Dedifferentiated amniotic fluid mesenchymal stem cell (primary cell): ENCODE measurements around the gene SLC35G6.
"Not testable (repeated sequence)": the region's sequence is repeated elsewhere in the genome, so short reads cannot be mapped to it uniquely, and the experiment has no call there.

ENCODE experiments used
- DNase-seq: peaks from one replicate; pipeline ENCODE4 v3.0.0-alpha.2; 2016; ENCODE audit errors: extremely low spot score

SLC35G6 gene

GRCh38 chr17:7460850-7461660, 20.2 kb upstream of the SLC35G6 start:
- no peak for DNase-seq

DNA sequence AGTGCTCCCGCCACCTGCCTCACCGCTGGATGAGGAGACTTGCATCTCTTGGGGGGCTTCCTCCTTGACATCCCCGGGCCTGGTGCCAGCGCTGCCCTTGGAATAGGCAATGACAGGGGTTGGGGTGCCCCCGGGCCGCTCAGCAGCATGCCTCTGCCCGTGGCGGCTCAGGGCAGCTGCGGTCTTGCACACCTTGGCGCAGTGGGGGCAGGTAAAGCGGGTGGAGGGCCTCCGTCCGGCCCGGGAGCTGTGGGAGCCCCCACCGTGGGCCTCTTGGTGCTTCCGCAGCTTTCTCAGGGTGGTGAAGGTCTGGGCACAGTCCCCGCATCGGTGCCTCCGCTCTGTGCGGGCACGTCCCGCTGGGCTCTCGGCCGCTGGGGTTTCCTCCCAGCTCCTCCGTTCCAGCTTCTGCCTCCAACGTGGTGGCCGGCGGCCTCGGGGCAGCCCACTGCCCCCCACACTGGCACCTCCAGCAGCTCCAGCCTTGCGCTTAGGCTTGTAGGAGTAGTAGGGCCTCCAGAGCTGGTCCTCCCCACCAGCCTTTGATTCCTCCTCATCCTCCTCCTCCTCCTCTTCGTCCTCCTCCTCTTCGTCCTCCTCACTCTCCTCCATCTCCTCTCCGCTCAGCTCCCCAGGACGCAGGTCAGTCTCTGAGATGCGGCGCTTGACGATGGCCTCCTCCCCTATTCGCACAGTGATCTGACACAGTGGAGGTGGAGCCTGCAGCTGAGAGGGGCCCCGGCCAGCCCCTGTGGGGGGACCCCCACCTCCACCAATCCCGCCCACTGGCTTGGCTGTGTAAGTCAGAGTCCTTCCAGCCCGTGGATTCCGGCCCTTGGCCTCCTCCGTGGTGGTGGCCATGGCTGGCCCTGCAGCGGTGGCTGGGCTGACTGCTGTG, 18.5 kb upstream of the SLC35G6 start:
- DNase-seq: no peak

- DNase-seq: no peak
Observed at GRCh38 chr17:7463372-7463846, 17.8 kb upstream of the SLC35G6 start.

DNA sequence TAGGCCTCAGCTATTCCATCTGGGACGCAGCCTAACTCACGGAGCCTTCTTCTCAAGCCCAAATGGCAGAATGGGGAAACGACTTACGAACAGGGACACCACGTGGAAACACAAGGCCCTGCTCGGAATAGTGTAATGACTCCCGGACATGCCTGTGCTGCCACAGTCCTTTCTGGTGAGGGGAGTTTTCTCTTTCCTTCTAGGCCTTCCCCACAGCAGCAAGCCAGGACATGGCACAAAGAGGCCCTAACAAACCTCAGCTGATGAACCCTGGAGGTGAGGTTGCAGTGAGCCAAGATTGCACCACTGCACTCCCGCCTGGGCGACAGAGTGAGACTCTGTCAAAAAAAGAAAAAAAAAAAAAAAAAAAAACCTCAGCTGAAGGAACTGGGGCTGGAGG, 17.2 kb upstream of the SLC35G6 start:
- DNase-seq: no peak

DNA sequence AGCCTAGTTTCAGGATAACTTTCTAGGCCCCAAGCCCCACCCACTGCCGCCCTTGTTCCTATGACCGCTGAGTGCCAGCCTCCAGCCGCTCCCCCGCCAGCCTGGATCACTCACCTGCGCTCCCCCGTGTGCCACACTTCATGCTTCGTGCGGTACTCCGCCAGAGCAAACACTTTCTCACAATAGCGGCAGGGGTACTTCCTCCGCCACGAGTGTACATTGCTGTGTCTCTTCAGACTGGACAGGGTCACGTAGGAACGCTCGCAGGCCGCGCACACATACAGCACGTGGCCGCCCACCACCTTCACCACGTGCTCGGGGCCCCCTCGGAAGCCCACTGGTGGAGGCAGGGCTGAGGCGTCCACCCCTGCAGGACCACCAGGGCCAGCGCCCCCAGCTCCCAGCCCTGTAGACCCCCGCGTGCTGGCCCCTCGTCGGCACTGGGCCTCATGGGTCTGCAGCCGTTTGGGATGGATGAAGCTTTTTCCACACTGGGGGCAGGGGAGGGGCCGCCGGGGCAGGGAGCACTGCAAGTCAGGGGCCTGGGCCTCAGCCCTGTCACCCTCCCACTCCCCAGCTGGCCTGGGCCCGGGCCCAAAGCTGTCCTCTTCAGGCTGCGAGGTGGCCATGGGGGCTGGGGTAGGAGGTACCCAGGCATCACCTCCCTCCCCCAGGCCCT, 15.5 kb upstream of the SLC35G6 start:
- DNase-seq: no peak

- no peak for DNase-seq
Observed at GRCh38 chr17:7466318-7466638, 15.0 kb upstream of the SLC35G6 start.

DNA sequence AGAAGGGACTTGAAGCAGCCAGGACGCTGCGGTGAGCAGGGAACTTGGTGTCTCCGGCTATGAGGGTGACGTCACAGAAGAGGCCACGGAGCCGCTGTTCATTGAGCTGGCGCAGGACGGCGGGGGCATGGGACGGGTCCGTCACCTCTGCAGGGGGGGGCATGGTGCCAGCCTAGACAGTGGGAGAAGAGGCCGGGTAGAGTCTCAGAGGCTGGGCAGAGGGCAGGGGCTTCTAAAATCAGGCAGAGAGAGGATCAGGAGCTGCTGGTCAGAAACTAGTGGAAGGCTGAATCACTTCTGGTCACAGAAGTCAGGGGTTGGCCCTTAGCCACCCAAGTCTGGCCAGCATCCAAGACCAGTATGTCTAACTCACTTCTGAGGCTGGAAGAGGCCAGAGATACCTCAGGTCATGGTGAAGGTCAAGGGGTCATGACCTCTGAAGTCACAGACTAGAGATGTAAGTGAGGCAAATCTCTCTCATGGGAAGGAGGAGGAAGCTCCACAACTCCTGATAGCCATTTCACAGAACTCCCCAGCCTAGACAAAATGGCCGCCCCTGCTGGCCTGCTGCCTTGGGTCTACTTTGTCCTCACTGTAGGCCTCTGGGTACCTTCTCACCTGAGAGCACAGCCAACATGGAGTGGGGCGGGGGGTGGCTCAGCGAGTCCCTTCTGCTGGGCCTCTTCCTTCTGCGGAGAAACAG, 14.5 kb upstream of the SLC35G6 start:
- no peak for DNase-seq

DNA sequence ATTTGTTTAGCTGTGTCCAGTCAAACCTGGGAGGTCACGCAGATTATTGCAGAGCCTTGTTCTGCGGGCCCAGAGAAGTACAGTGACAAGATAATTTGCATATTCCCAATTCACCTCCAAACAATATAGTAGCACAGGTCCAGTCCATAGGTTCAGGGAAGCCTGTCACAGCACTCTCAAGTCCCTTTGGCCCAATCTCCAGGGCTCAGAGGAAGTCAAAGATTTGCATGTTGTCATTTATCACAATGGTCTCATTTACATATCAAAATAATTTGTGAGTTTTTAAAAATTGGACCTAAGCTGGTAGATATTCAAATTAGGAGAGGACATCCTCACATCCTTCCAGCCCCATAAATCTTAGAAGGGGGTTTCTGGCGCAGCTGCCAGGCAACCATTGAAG, 13.7 kb upstream of the SLC35G6 start:
- no peak for DNase-seq

DNA sequence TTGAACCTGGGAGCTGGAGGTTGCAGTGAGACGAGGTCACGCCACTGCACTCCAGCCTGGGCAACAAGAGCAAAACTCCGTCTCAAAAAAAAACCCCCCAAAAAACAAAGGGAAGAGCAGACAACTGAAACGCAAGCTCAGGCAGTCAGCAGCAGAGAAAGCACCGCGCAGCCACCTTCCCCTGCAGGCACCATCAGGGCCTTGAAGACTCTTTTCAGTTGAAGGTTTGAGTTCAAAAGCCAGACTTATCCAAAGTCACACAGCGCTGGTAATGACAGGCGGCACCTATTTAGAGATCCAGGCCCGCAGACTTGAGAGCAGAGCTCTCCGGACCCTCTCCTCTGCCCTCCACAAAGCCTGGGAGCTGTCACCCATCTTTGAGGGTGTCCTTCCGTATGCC, 13.0 kb upstream of the SLC35G6 start:
- DNase-seq: no peak

GRCh38 chr17:7468804-7469389, 12.3 kb upstream of the SLC35G6 start:
- DNase-seq: no peak

DNA sequence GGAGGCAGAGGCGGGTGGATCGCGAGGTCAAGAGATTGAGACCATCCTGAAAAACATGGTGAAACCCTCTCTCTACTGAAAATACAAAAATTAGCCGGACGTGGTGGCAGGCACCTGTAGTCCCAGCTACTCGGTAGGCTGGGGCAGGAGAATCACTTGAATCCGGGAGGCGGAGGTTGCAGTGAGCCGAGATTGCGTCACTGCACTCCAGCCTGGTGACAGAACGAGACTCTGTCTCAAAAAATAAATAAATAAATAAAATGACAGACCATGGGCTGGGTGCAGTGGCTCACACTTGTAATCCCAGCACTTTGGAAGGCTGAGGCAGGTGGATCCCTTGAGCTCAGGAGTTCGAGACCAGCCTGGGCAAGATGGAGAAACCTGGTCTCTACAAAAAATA, 11.4 kb upstream of the SLC35G6 start:
- DNase-seq: not testable (repeated sequence)

DNA sequence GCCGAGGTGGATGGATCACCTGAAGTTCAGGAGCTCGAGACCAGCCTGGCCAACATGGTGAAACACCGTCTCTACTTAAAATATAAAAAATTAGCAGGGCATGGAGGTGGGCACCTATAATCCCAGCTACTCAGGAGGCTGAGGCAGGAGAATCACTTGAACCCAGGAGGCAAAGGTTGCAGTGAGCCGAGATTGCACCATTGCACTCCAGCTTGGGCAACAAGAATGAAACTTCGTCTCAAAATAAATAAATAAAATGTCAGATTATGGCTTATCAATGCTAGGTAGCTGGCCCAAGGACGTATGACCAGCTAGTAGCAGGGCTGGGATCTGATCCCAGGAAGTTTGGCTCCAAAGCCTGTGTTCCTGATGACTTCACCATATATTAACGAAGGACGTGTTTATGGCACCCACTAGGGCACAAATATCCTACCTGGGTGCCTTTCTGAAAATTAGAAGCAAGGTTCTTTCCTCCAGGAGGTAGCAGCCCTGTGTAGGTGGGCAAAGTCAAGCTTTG, 10.7 kb upstream of the SLC35G6 start:
- not testable (repeated sequence) for DNase-seq

DNA sequence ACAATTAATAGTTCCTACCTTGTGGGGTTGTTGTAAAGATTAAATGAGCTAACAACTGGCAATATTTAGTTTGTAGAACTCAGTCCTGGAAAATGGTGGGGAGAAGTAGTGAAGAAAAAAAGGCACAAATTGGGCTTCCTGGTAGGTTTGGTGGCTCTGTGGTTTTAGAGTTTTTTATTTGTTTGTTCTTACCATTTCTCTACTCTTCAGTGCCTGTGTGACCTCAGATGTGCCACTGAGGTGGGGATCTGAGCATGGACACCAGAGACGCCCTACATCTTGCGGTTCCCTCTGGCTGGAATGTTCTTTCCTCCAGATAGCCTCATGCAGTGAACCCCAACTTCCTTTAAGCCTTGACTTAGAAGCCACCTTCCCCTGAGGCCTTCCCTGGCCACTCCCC, 9.5 kb upstream of the SLC35G6 start:
- no peak for DNase-seq

DNA sequence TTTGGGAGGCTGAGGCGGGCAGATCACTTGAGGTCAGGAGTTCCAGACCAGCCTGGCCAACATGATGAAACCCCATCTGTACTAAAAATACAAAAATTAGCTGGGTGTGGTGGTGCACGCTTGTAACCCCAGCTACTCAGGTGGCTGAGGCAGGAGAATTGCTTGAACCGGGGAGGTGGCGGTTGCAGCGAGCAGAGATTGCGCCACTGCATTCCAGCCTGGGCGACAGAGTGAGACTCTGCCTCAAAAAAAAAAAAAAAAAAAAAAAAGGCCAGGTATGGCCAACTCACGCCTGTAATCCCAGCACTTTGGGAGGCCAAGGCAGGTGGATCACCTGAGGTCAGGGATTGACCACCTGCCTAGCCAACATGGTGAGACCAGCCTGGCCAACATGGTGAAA, 6.5 kb upstream of the SLC35G6 start:
- not testable (repeated sequence) for DNase-seq

DNA sequence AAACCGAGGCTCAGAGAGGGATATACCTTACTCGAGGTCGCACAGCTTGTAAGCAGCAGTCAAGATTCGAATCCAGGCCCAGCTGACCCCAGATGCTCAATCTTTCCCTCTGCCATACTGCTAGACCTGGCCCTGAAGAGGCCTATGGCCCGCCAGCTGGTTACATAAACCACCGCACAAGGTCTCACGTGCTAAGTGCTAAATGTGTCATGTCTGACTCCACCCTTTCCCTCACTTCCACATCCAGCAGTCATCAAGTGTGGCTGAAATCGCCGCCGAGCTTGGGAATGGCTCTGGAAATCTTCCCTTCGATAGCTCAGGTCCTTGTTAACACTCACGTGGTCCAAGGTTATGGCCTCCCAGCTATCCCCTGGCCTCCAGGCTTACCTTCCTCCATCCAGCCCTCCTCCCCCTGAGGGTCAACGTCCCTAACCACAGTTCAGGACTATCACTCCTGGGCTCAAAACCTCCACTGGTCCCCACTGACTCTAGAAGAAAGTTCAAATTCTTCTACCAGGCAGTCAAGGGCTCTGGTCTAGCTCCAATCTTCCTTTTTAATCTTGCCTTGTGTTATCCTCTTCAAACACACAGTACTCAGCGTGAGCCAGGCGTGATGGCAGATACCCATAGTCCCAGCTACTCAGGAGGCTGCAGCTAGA, 5.4 kb upstream of the SLC35G6 start:
- DNase-seq: no peak

DNA sequence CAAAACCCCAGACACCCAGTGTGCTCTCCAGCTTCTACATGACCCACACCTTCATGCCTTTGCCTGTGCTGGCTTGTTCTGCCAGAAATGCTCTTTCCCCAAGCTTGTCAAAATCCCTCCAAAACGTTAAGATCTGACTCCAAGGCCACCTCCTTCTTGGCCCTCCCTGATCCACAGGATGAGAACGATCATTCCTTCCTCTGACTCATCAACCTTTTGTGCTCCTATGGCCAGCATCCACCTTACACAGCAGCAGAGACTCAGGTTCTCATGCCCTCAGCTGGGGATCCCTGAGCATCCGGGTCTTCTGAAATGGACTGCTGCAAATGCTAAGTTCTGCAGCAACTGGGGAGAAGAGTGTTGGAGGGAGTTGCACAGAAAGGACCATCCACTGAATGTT, 4.8 kb upstream of the SLC35G6 start:
- DNase-seq: no peak

DNA sequence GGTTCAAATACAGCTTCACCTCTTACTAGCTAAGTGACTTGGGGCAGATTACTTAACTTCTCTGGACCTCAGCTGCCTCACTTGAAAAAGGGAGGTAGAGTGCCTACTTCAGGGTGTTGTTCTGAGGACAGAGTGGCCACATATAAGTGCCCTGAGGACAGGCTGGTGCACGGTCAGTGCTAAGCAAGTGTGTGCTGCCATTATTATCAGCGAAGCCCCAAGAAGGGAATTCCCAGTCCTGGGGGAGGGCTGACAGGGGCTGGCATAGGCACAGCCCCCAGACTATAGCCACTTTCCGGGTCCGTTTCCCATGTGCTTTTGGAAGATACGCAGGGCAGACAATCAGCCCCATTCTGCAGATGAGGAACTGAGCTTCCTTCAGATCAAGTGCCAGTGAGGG, 4.3 kb upstream of the SLC35G6 start:
- no peak for DNase-seq

- peak; percentile 86 for DNase-seq
Observed at GRCh38 chr17:7477392-7478275, 3.6 kb upstream of the SLC35G6 start.
